Measurements from ENCODE around the gene ILDR2.

GRCh38 chr1:166948856-166949350 is 26.4 kb downstream of the ILDR2 start:
- TF ChIP-seq, protein P1, sequence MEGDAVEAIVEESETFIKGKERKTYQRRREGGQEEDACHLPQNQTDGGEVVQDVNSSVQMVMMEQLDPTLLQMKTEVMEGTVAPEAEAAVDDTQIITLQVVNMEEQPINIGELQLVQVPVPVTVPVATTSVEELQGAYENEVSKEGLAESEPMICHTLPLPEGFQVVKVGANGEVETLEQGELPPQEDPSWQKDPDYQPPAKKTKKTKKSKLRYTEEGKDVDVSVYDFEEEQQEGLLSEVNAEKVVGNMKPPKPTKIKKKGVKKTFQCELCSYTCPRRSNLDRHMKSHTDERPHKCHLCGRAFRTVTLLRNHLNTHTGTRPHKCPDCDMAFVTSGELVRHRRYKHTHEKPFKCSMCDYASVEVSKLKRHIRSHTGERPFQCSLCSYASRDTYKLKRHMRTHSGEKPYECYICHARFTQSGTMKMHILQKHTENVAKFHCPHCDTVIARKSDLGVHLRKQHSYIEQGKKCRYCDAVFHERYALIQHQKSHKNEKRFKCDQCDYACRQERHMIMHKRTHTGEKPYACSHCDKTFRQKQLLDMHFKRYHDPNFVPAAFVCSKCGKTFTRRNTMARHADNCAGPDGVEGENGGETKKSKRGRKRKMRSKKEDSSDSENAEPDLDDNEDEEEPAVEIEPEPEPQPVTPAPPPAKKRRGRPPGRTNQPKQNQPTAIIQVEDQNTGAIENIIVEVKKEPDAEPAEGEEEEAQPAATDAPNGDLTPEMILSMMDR (IDR thresholded peaks at IDR 0.05 in 8 of 11, conservative IDR thresholded peaks at IDR 0.05 in 3 of 11): no peak
- TF ChIP-seq POLR2A (IDR thresholded peaks at IDR 0.05) (no peak), POLR2AphosphoS5 (IDR thresholded peaks at IDR 0.05) (no peak)
